ENCODE measurements around the gene REEP1.

- TF ChIP-seq CTCF (IDR thresholded peaks at IDR 0.05): no peak
- TF ChIP-seq POLR2A (IDR thresholded peaks at IDR 0.05): no peak
Measured at GRCh38 chr2:86218124-86218523, 119.3 kb downstream of the REEP1 start.

Data from Peyer's patch (tissue), 4 donors.